OCI-LY3 (cell line): ENCODE data around the gene ARFGAP3.

Source experiments
- CTCF ChIP-seq: fragments of 200-600, 300-600 bp; sonication (generic); IDR thresholded peaks from 2 replicates; pipeline ENCODE4 v1.5.1; 2014; ENCODE audit warnings: antibody characterized with exemption, low read length, low read depth
- EZH2phosphoT487 ChIP-seq: fragments of 200-600 bp; shearing (Covaris generic); IDR thresholded peaks from 2 replicates; pipeline ENCODE4 v1.6.1; 2018; ENCODE audit warnings: antibody characterized with exemption, mixed run types, low read depth

- TF ChIP-seq CTCF: no peak
- TF ChIP-seq EZH2phosphoT487: no peak
These were observed 55.6 kb downstream of the ARFGAP3 start for GRCh38 chr22:42801252-42802080.
